Fibroblast of lung (primary cell): ENCODE measurements around the gene FBXO7. TPM values are rescaled to one million over a fixed set of nuclear protein-coding genes. Genes with fewer than 3 reads are reported as not detected.

ENCODE experiments used
- DNase-seq, 2 donors: peaks; one replicate each; pipeline versions ENCODE4 v3.0.0 to v3.0.0-alpha.2; 2010; ENCODE audit warnings: low read depth in 2 of 2
- H2AFZ ChIP-seq: 2 replicates; pipeline ENCODE4 v1.5.1; 2012; ENCODE audit warnings: low read length, control low read depth, inconsistent platforms
- H3K27ac ChIP-seq: 2 replicates; pipeline ENCODE4 v1.5.1; 2011; ENCODE audit warnings: low read length, control low read depth; ENCODE audit not compliant: insufficient read depth
- H3K27me3 ChIP-seq: 2 replicates; pipeline ENCODE4 v1.5.1; 2011; ENCODE audit warnings: mild to moderate bottlenecking, low read length; ENCODE audit not compliant: control insufficient read depth, insufficient read depth
- H3K36me3 ChIP-seq: 2 replicates; pipeline ENCODE4 v1.5.1; 2011; ENCODE audit warnings: low read length; ENCODE audit not compliant: control insufficient read depth, insufficient read depth
- H3K4me1 ChIP-seq: 2 replicates; pipeline ENCODE4 v1.5.1; 2011; ENCODE audit warnings: low read length; ENCODE audit not compliant: control insufficient read depth, insufficient read depth; ENCODE audit errors: extremely low read depth
- H3K4me2 ChIP-seq: 2 replicates; pipeline ENCODE4 v1.5.1; 2011; ENCODE audit warnings: low read length, control low read depth; ENCODE audit not compliant: insufficient read depth; ENCODE audit errors: extremely low read depth
- H3K4me3 ChIP-seq, 4 experiments: fragments of 200-600 bp in 1 of 4; sonication (generic) in 1 of 4; replicated peaks in 1 of 4; 2 replicates each; pipeline ENCODE4 v1.5.1; 2011 to 2016; ENCODE audit warnings: low read length in 4 of 4, low read depth in 3 of 4, mild to moderate bottlenecking in 3 of 4, control low read depth in 2 of 4, inconsistent platforms in 1 of 4, mixed read lengths in 1 of 4; ENCODE audit not compliant: insufficient read depth in 1 of 4; ENCODE audit errors: control extremely low read depth in 1 of 4
- H3K79me2 ChIP-seq: 2 replicates; pipeline ENCODE4 v1.5.1; 2012; ENCODE audit warnings: mild to moderate bottlenecking, low read length, inconsistent platforms; ENCODE audit not compliant: control insufficient read depth, insufficient read depth
- H3K9ac ChIP-seq: 2 replicates; pipeline ENCODE4 v1.5.1; 2011; ENCODE audit warnings: mild to moderate bottlenecking, low read length, control low read depth; ENCODE audit not compliant: insufficient read depth
- H3K9me3 ChIP-seq: 2 replicates; pipeline ENCODE4 v1.5.1; 2012; ENCODE audit warnings: low read depth, low read length; ENCODE audit not compliant: control insufficient read depth, insufficient read depth
- H4K20me1 ChIP-seq: 2 replicates; pipeline ENCODE4 v1.5.1; 2011; ENCODE audit warnings: low read length; ENCODE audit not compliant: control insufficient read depth, insufficient read depth; ENCODE audit errors: extremely low read depth
- EZH2 ChIP-seq: IDR thresholded peaks from 2 replicates; pipeline ENCODE4 v1.5.1; 2012; ENCODE audit warnings: low read length, control low read depth, mild to moderate bottlenecking; ENCODE audit errors: missing control alignments
- polyA plus RNA-seq, 2 donors: library from polyadenylated mRNA; depleted of rRNA in 1 of 2; stranded (reverse) in 1 of 2; unstranded in 1 of 2; fragments of >200 nt; gene quantifications; 2 replicates each; pipeline ENCODE4 v1.2.1, GENCODE V29; 2011 to 2012; ENCODE audit warnings: missing spikeins in 1 of 2
- total RNA-seq: library from RNA; depleted of rRNA; stranded (reverse); fragments of >200 nt; gene quantifications from 2 replicates; pipeline ENCODE4 v1.2.1, GENCODE V29; 2014
- TF ChIP-seq, protein P1 (sequence below), 2 donors: IDR thresholded peaks in 1 of 2; conservative IDR thresholded peaks in 1 of 2; 1 replicate in 1 of 2; 2 replicates in 1 of 2; pipeline ENCODE4 v1.5.1; 2011 to 2012; ENCODE audit warnings: low read length in 2 of 2, control low read depth in 1 of 2, inconsistent platforms in 1 of 2, low read depth in 1 of 2, mild to moderate bottlenecking in 1 of 2

FBXO7 gene
- total and polyA plus RNA-seq, 2 donors (not counting 1 experiment from before 2014, with no cell fraction given), result 51.2 to 130 TPM

DNA sequence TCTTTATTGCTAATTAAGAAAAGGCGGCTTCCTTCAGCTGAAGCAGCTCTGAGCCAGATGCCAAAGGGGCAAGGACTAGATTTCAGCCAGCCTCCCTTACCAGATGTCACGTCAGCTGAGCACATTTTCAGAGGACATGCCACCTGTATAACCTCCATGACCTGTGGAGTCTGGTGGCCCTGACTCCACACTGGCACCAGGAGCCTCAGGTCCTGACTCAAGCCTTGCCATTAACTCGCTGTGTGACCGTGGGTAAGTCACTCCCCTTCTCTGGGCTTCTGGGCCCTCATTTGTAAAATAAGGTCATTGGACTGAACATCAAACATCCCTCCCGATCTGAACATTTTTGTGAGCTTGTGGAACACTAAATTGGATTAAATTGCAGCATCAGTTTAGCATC is 46.0 kb downstream of the FBXO7 start:
- Histone ChIP-seq H3K36me3 (no peaks in the 10 kb centered on the region), H3K9me3 (no peaks in the 10 kb centered on the region), H3K4me3 (no peak overlapping the region), H2AFZ (no peak overlapping the region), H3K27me3 (no peaks in the 10 kb centered on the region), H3K4me1 (no peaks in the 10 kb centered on the region), H3K79me2 (no peaks in the 10 kb centered on the region), H3K27ac (no peak overlapping the region), H4K20me1 (no peaks in the 10 kb centered on the region), H3K4me2 (no peak overlapping the region), H3K9ac (no peak overlapping the region)
- DNase-seq, result no peak
- TF ChIP-seq EZH2, result no peak
- TF ChIP-seq, protein P1, sequence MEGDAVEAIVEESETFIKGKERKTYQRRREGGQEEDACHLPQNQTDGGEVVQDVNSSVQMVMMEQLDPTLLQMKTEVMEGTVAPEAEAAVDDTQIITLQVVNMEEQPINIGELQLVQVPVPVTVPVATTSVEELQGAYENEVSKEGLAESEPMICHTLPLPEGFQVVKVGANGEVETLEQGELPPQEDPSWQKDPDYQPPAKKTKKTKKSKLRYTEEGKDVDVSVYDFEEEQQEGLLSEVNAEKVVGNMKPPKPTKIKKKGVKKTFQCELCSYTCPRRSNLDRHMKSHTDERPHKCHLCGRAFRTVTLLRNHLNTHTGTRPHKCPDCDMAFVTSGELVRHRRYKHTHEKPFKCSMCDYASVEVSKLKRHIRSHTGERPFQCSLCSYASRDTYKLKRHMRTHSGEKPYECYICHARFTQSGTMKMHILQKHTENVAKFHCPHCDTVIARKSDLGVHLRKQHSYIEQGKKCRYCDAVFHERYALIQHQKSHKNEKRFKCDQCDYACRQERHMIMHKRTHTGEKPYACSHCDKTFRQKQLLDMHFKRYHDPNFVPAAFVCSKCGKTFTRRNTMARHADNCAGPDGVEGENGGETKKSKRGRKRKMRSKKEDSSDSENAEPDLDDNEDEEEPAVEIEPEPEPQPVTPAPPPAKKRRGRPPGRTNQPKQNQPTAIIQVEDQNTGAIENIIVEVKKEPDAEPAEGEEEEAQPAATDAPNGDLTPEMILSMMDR (conservative IDR thresholded peaks at IDR 0.05 in 1 of 2, IDR thresholded peaks at IDR 0.05 in 1 of 2; ENCODE audit: low read depth in 1 of 2, low read length in 2 of 2), result no peak

DNA sequence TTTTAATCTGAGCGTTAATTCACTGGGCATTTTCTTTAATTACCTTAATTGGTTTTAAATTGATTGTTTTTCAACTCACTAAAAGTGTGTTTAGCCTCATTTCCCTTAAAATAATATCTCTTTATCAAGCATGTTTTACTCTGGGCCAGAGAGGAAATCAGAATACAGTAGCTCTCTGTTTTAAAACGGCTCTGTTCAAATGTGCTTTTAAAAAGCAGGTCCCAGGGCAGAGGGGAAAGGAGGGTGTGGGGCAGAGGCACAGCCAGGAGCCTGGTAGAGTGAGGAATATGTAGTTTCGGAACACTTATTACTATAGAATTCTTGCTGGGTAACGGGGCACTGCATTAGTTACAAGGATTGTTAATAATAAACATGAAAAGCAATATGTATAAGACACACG is 47.6 kb downstream of the FBXO7 start:
- Histone ChIP-seq H3K4me2 (no peak overlapping the region), H3K9me3 (no peaks in the 10 kb centered on the region), H2AFZ (no peak overlapping the region), H3K27me3 (no peaks in the 10 kb centered on the region), H3K4me3 (no peak overlapping the region), H3K4me1 (no peaks in the 10 kb centered on the region), H3K9ac (no peak overlapping the region), H3K36me3 (no peaks in the 10 kb centered on the region), H3K27ac (no peak overlapping the region), H4K20me1 (no peaks in the 10 kb centered on the region), H3K79me2 (no peaks in the 10 kb centered on the region)
- TF ChIP-seq, protein P1 (conservative IDR thresholded peaks at IDR 0.05 in 1 of 2, IDR thresholded peaks at IDR 0.05 in 1 of 2; ENCODE audit: low read depth in 1 of 2, low read length in 2 of 2), result no peak
- no peak for TF ChIP-seq EZH2
- DNase-seq, result no peak

DNA sequence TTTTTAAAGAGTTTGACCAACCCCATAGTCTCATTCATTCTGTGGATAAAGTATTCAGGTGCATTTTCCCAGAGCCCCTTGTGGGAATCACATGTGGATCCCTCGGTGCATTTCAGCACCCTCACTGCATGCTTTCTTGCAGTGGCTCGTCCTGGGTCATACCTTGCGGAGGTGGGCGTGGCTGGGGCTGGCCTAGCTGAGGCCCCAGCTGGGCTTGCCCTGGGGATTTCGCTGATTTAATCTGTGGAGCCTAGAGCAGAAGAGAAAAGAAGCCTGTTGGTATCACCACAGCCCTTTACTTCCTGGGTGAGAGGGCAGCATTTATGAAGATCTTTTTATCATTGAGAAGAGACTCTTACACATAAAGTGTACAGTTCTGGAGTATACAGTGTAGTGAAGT is 53.1 kb downstream of the FBXO7 start:
- no peak overlapping the region for H2AFZ ChIP-seq
- no peaks in the 10 kb centered on the region for H3K36me3 ChIP-seq
- no peaks in the 10 kb centered on the region for H3K27me3 ChIP-seq
- TF ChIP-seq, protein P1 (conservative IDR thresholded peaks at IDR 0.05 in 1 of 2, IDR thresholded peaks at IDR 0.05 in 1 of 2; ENCODE audit: low read depth in 1 of 2, low read length in 2 of 2), result no peak
- TF ChIP-seq EZH2, result no peak
- H3K79me2 ChIP-seq, result no peaks in the 10 kb centered on the region
- H3K9me3 ChIP-seq, result no peaks in the 10 kb centered on the region
- no peak overlapping the region for H3K4me3 ChIP-seq
- no peak for DNase-seq
- no peaks in the 10 kb centered on the region for H4K20me1 ChIP-seq
- H3K4me2 ChIP-seq, result no peak overlapping the region
- H3K4me1 ChIP-seq, result peaks cover 15% of the 10 kb centered on the region
- no peak overlapping the region for H3K9ac ChIP-seq
- H3K27ac ChIP-seq, result no peak overlapping the region
